OCI-LY7 (cell line): ENCODE results near the gene HLA-DPB1.

Experiments used
- CTCF ChIP-seq: fragments of 200-600 bp; sonication (generic); conservative IDR thresholded peaks from 2 replicates; pipeline ENCODE4 v1.5.1; 2014; ENCODE audit warnings: mild to moderate bottlenecking, antibody characterized with exemption, low read length, moderate library complexity, mixed read lengths
- EZH2phosphoT487 ChIP-seq: fragments of 200-600 bp; sonication (generic); IDR thresholded peaks from 2 replicates; pipeline ENCODE4 v1.6.1; 2018; ENCODE audit warnings: low read depth, borderline replicate concordance, mild to moderate bottlenecking, mixed run types, antibody characterized with exemption, low read length, moderate library complexity, mixed read lengths

GRCh38 chr6:33065312-33065711 lies 10.5 kb upstream of the HLA-DPB1 start:
- TF ChIP-seq CTCF (no peak), EZH2phosphoT487 (no peak)
